Esophagus muscularis mucosa (tissue), 4 donors: ENCODE measurements around the gene ACYP1.

Experiments
- CTCF ChIP-seq, 3 experiments: fragments of 200-600 bp in 2 of 3; fragments of 450-650 bp in 1 of 3; sonication (generic) in 2 of 3; IDR thresholded peaks; one replicate each; pipeline ENCODE4 v1.5.1; 2017 to 2019; ENCODE audit warnings: antibody characterized with exemption in 3 of 3, mild to moderate bottlenecking in 2 of 3, moderate library complexity in 1 of 3
- EP300 ChIP-seq: sonication (generic); formaldehyde crosslinking; IDR thresholded peaks from one replicate; pipeline ENCODE4 v1.6.1; 2017; ENCODE audit warnings: antibody characterized with exemption
- POLR2A ChIP-seq: fragments of 450-650 bp; IDR thresholded peaks from one replicate; pipeline ENCODE4 v1.6.1; 2017; ENCODE audit warnings: antibody characterized with exemption, moderate library complexity, mild to moderate bottlenecking, low read depth

GRCh38 chr14:75079521-75079920 is 15.7 kb upstream of the ACYP1 start:
- TF ChIP-seq CTCF (IDR thresholded peaks at IDR 0.05) (no peak), POLR2A (no peak), EP300 (no peak)
